Hepatocyte (in vitro differentiated cells): ENCODE data around the gene ERBB2. TPM values are rescaled to one million over a fixed set of nuclear protein-coding genes. Genes with fewer than 3 reads are reported as not detected.

Source experiments
- DNase-seq: peaks from one replicate; pipeline ENCODE4 v3.0.0-alpha.2; 2016; ENCODE audit warnings: low spot score
- H2AFZ ChIP-seq: fragments of 200-600 bp; sonication (generic); 2 replicates; pipeline ENCODE4 v1.6.0; 2016; ENCODE audit warnings: antibody characterized with exemption, mild to moderate bottlenecking
- H3K27ac ChIP-seq: fragments of 200-600 bp; sonication (generic); 2 replicates; pipeline ENCODE4 v1.5.1; 2016; ENCODE audit warnings: mild to moderate bottlenecking
- H3K27me3 ChIP-seq: fragments of 200-600 bp; sonication (generic); 2 replicates; pipeline ENCODE4 v1.6.1; 2016
- H3K36me3 ChIP-seq: fragments of 200-600 bp; sonication (generic); replicated peaks from 2 replicates; pipeline ENCODE4 v1.5.1; 2016; ENCODE audit warnings: low read depth; ENCODE audit not compliant: insufficient read depth
- H3K4me1 ChIP-seq: fragments of 200-600 bp; sonication (generic); 2 replicates; pipeline ENCODE4 v1.5.1; 2016; ENCODE audit warnings: mild to moderate bottlenecking, moderate library complexity; ENCODE audit not compliant: insufficient read depth
- H3K4me2 ChIP-seq: fragments of 200-600 bp; sonication (generic); 2 replicates; pipeline ENCODE4 v1.6.0; 2016
- H3K4me3 ChIP-seq: fragments of 200-600 bp; sonication (generic); 2 replicates; pipeline ENCODE4 v1.5.1; 2016; ENCODE audit warnings: mild to moderate bottlenecking
- H3K79me2 ChIP-seq: fragments of 200-600 bp; sonication (generic); 2 replicates; pipeline ENCODE4 v1.6.0; 2017; ENCODE audit warnings: mild to moderate bottlenecking
- H3K9me2 ChIP-seq: fragments of 200-600 bp; sonication (generic); replicated peaks from 2 replicates; pipeline ENCODE4 v1.6.0; 2017; ENCODE audit warnings: mild to moderate bottlenecking; ENCODE audit not compliant: insufficient read depth
- H3K9me3 ChIP-seq: fragments of 200-600 bp; sonication (generic); 2 replicates; pipeline ENCODE4 v1.5.1; 2016; ENCODE audit warnings: low read depth, mild to moderate bottlenecking
- H4K20me1 ChIP-seq: fragments of 200-600 bp; sonication (generic); 2 replicates; pipeline ENCODE4 v1.6.0; 2016; ENCODE audit warnings: mild to moderate bottlenecking; ENCODE audit not compliant: insufficient read depth, poor library complexity, severe bottlenecking
- CTCF ChIP-seq: fragments of 200-600 bp; sonication (generic); IDR thresholded peaks from 2 replicates; pipeline ENCODE4 v1.5.1; 2016; ENCODE audit warnings: antibody characterized with exemption, mild to moderate bottlenecking; ENCODE audit not compliant: poor library complexity
- EZH2 ChIP-seq: fragments of 200-600 bp; sonication (generic); IDR thresholded peaks from 2 replicates; pipeline ENCODE4 v1.6.1; 2016; ENCODE audit warnings: antibody characterized with exemption, mild to moderate bottlenecking, borderline replicate concordance
- EZH2phosphoT487 ChIP-seq: fragments of 200-600 bp; sonication (generic); IDR thresholded peaks from one replicate; pipeline ENCODE4 v1.6.1; 2018; ENCODE audit warnings: antibody characterized with exemption, mild to moderate bottlenecking, low read depth, moderate library complexity; ENCODE audit not compliant: unreplicated experiment, severe bottlenecking
- WGBS: methylation state at CpG from one replicate; pipeline ENCODE4 v1.1.6; 2016; ENCODE audit warnings: low lambda C conversion rate; ENCODE audit errors: missing lambda C conversion rate; 5-methylcytosine and 5-hydroxymethylcytosine counted together
- polyA plus RNA-seq: library from polyadenylated mRNA; unstranded; fragments of >200 nt; fragmentation: Nextera tagmentation; extraction: Ambion mirVana; gene quantifications from 2 replicates; pipeline ENCODE4 v1.2.1, GENCODE V29; 2016
- total RNA-seq: library from RNA; depleted of rRNA; stranded (reverse); fragments of >200 nt; gene quantifications from 2 replicates; pipeline ENCODE4 v1.2.3, GENCODE V29; 2014

The ERBB2 gene
- total and polyA plus RNA-seq, 2 experiments from 2014 or later: 76.4 to 93.1 TPM

DNA sequence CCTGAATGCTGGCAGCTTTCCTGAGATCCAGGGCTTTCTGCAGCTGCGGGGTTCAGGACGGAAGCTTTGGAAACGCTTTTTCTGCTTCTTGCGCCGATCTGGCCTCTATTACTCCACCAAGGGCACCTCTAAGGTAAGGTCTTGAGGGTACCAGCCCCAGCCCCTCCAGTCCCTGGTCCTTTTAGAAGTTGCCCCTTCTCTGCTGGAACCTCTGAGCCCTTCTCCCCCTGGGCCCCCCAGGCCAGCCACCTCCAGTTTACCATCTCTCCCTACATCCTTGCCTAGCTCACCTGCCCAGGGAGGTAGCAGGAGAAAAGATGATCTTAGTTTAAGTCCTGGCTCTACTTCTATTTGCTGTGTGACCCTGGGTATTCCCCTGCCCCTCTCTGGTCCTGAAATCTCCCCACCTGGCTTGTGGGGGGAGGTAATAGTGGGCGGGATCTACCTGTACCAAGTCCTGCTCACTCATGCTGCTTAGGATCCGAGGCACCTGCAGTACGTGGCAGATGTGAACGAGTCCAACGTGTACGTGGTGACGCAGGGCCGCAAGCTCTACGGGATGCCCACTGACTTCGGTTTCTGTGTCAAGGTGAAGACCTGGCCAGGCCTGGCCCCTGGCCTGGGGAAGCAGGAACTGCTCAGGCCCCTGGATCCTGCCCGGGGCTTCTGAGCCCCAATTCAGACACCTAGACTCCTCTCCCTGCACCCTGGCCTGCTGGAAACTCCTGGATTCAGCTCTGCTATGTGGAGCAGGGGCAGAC lies 44.4 kb downstream of the ERBB2 start:
- WGBS: 94% methylated on average over 16 of the region's 16 CpGs
- Histone ChIP-seq H3K36me3 (no peaks in the 10 kb centered on the region), H3K79me2 (peaks cover 23% of the 10 kb centered on the region), H3K9me3 (no peaks in the 10 kb centered on the region), H3K4me1 (peaks cover 19% of the 10 kb centered on the region), H3K27ac (no peak overlapping the region), H3K4me2 (no peak overlapping the region), H3K27me3 (no peaks in the 10 kb centered on the region), H3K4me3 (no peak overlapping the region), H4K20me1 (peaks cover 5% of the 10 kb centered on the region), H2AFZ (no peak overlapping the region), H3K9me2 (no peaks in the 10 kb centered on the region)
- no peak for DNase-seq
- no peak for TF ChIP-seq EZH2phosphoT487

DNA sequence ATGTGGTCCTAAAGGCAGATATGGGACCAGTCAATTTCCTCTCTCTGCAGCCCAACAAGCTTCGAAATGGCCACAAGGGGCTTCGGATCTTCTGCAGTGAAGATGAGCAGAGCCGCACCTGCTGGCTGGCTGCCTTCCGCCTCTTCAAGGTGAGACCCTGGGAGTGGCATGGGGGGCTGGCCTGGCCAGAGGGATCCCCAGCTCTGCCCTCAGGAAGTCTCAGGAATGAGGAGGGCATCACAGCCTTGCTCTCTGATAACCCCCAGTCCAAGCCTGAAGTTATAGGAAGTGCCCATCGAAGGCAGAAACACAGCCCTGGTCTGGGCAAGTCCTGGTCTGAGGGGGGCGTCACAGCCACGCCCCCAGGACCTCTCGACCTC lies 45.0 kb downstream of the ERBB2 start:
- no peak overlapping the region for H3K4me2 ChIP-seq
- H3K9me3 ChIP-seq: no peaks in the 10 kb centered on the region
- no peak overlapping the region for H3K27ac ChIP-seq
- H3K27me3 ChIP-seq: no peaks in the 10 kb centered on the region
- no peak overlapping the region for H2AFZ ChIP-seq
- no peaks in the 10 kb centered on the region for H3K36me3 ChIP-seq
- peaks cover 23% of the 10 kb centered on the region for H3K79me2 ChIP-seq
- WGBS: 92% methylated on average over 8 of the region's 8 CpGs
- H3K4me1 ChIP-seq: peaks cover 14% of the 10 kb centered on the region
- no peaks in the 10 kb centered on the region for H3K9me2 ChIP-seq
- H4K20me1 ChIP-seq: peaks cover 5% of the 10 kb centered on the region
- TF ChIP-seq CTCF (no peak), EZH2 (no peak), EZH2phosphoT487 (no peak)
- no peak overlapping the region for H3K4me3 ChIP-seq
- DNase-seq: no peak

GRCh38 chr17:39745335-39746144 lies 45.7 kb downstream of the ERBB2 start:
- no peak for DNase-seq
- 96% methylated on average over 22 of the region's 23 CpGs for WGBS
- no peaks in the 10 kb centered on the region for H3K9me3 ChIP-seq
- no peak overlapping the region for H2AFZ ChIP-seq
- H3K27me3 ChIP-seq: no peaks in the 10 kb centered on the region
- H4K20me1 ChIP-seq: peaks cover 5% of the 10 kb centered on the region
- no peak overlapping the region for H3K27ac ChIP-seq
- no peaks in the 10 kb centered on the region for H3K9me2 ChIP-seq
- no peak overlapping the region for H3K4me3 ChIP-seq
- peaks cover 7% of the 10 kb centered on the region for H3K4me1 ChIP-seq
- peaks cover 17% of the 10 kb centered on the region for H3K79me2 ChIP-seq
- no peaks in the 10 kb centered on the region for H3K36me3 ChIP-seq
- no peak overlapping the region for H3K4me2 ChIP-seq
- no peak for TF ChIP-seq CTCF
- TF ChIP-seq EZH2phosphoT487: no peak
- TF ChIP-seq EZH2: no peak

GRCh38 chr17:39746145-39746461 lies 46.2 kb downstream of the ERBB2 start:
- no peak for TF ChIP-seq EZH2
- no peak for TF ChIP-seq EZH2phosphoT487
- TF ChIP-seq CTCF: no peak
- DNase-seq: no peak
- no peak overlapping the region for H2AFZ ChIP-seq
- no peak overlapping the region for H3K4me3 ChIP-seq
- WGBS: 95% methylated on average over 7 of the region's 7 CpGs
- H3K27ac ChIP-seq: no peak overlapping the region
- H3K9me3 ChIP-seq: no peaks in the 10 kb centered on the region
- no peaks in the 10 kb centered on the region for H3K36me3 ChIP-seq
- H3K4me2 ChIP-seq: no peak overlapping the region
- peaks cover 1% of the 10 kb centered on the region for H3K4me1 ChIP-seq
- peaks cover 5% of the 10 kb centered on the region for H4K20me1 ChIP-seq
- H3K27me3 ChIP-seq: no peaks in the 10 kb centered on the region
- H3K79me2 ChIP-seq: peaks cover 12% of the 10 kb centered on the region
- H3K9me2 ChIP-seq: no peaks in the 10 kb centered on the region
